ENCODE measurements around the gene ZEB1. TPM values are rescaled to one million over a fixed set of nuclear protein-coding genes. Genes with fewer than 3 reads are reported as not detected.

Gene ZEB1
- total RNA-seq, 1 donor from 2014 or later = 63.1 TPM

- peaks cover 11% of the 10 kb centered on the region for H3K9me3 Mint-ChIP-seq (ENCODE audit: low read depth)
- H3K4me1 Mint-ChIP-seq (ENCODE audit: low read depth) = peaks cover 7% of the 10 kb centered on the region
- no peak overlapping the region for H3K4me3 Mint-ChIP-seq (ENCODE audit: unreplicated experiment)
- peak; percentile 78 for TF ChIP-seq CTCF (IDR thresholded peaks at IDR 0.05)
- DNase-seq (ENCODE audit: low spot score) = no peak
- peaks cover 6% of the 10 kb centered on the region for H3K36me3 Mint-ChIP-seq (ENCODE audit: low read depth)
- no peaks in the 10 kb centered on the region for H3K27me3 Mint-ChIP-seq (ENCODE audit: low read depth)
- H3K27ac Mint-ChIP-seq (ENCODE audit: unreplicated experiment) = peak overlapping the region; percentile 36
These were observed 172.0 kb downstream of the ZEB1 start for GRCh38 chr10:31490858-31491504.

GRCh38 chr10:31507427-31507826, 188.4 kb downstream of the ZEB1 start:
- peaks cover 51% of the 10 kb centered on the region for H3K36me3 Mint-ChIP-seq (ENCODE audit: low read depth)

GRCh38 chr10:31508234-31508633, 189.2 kb downstream of the ZEB1 start:
- peaks cover 39% of the 10 kb centered on the region for H3K9me3 Mint-ChIP-seq (ENCODE audit: low read depth)
- no peak for DNase-seq (ENCODE audit: low spot score)
- no peak for TF ChIP-seq CTCF (IDR thresholded peaks at IDR 0.05)
- no peak overlapping the region for H3K27ac Mint-ChIP-seq (ENCODE audit: unreplicated experiment)
- no peak overlapping the region for H3K4me3 Mint-ChIP-seq (ENCODE audit: unreplicated experiment)
- no peaks in the 10 kb centered on the region for H3K27me3 Mint-ChIP-seq (ENCODE audit: low read depth)
- peaks cover 51% of the 10 kb centered on the region for H3K36me3 Mint-ChIP-seq (ENCODE audit: low read depth)
- H3K4me1 Mint-ChIP-seq (ENCODE audit: low read depth) = peaks cover 3% of the 10 kb centered on the region

More at GRCh38 chr10:31507427-31507826, 188.4 kb downstream of the ZEB1 start:
- Mint-ChIP-seq H3K9me3 (ENCODE audit: low read depth) (peaks cover 39% of the 10 kb centered on the region), H3K27ac (ENCODE audit: unreplicated experiment) (no peak overlapping the region), H3K27me3 (ENCODE audit: low read depth) (no peaks in the 10 kb centered on the region), H3K4me3 (ENCODE audit: unreplicated experiment) (no peak overlapping the region), H3K4me1 (ENCODE audit: low read depth) (peaks cover 3% of the 10 kb centered on the region)
- TF ChIP-seq CTCF (IDR thresholded peaks at IDR 0.05) = no peak
- DNase-seq (ENCODE audit: low spot score) = no peak

- Mint-ChIP-seq H3K27me3 (ENCODE audit: low read depth) (no peaks in the 10 kb centered on the region), H3K4me3 (ENCODE audit: unreplicated experiment) (no peak overlapping the region), H3K36me3 (ENCODE audit: low read depth) (peaks cover 49% of the 10 kb centered on the region), H3K4me1 (ENCODE audit: low read depth) (peaks cover 3% of the 10 kb centered on the region), H3K27ac (ENCODE audit: unreplicated experiment) (peak overlapping the region; percentile 38), H3K9me3 (ENCODE audit: low read depth) (peaks cover 39% of the 10 kb centered on the region)
- no peak for TF ChIP-seq CTCF (IDR thresholded peaks at IDR 0.05)
- DNase-seq (ENCODE audit: low spot score) = no peak
These were observed 189.9 kb downstream of the ZEB1 start for GRCh38 chr10:31508882-31509281.

- Mint-ChIP-seq H3K4me3 (ENCODE audit: unreplicated experiment) (no peak overlapping the region), H3K4me1 (ENCODE audit: low read depth) (peaks cover 6% of the 10 kb centered on the region), H3K9me3 (ENCODE audit: low read depth) (peaks cover 32% of the 10 kb centered on the region), H3K27ac (ENCODE audit: unreplicated experiment) (no peak overlapping the region), H3K27me3 (ENCODE audit: low read depth) (no peaks in the 10 kb centered on the region), H3K36me3 (ENCODE audit: low read depth) (peaks cover 48% of the 10 kb centered on the region)
- no peak for DNase-seq (ENCODE audit: low spot score)
- no peak for TF ChIP-seq CTCF (IDR thresholded peaks at IDR 0.05)
These were observed 191.0 kb downstream of the ZEB1 start for GRCh38 chr10:31509989-31510388.
